SH-SY5Y (cell line): Measurements from ENCODE around the gene HYAL1.

Experiments used
- GATA2 ChIP-seq: IDR thresholded peaks from 2 replicates; pipeline ENCODE4 v1.6.1; 2011; ENCODE audit warnings: mild to moderate bottlenecking, low read depth, low read length
- GATA3 ChIP-seq: IDR thresholded peaks from 2 replicates; pipeline ENCODE4 v1.6.1; 2011; ENCODE audit warnings: low read depth, mild to moderate bottlenecking, low read length, moderate library complexity

Gene HYAL1

DNA sequence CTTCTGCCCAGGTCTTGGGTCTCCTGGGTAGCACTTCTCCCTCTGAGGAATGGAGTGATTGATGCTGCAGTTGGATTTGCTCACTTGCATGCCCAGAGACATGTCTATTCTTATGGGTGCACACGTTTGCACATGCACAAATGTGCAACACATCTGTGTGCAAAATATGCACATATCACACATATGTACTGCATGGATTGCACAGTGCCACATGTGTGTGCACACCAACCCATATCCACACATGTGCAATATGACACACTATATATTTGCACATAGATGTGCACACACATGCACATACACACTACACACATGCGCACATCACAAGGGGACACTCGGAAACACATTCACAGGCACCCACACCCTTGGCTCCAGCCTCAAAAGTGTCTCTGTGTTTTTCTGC lies 35.1 kb downstream of the HYAL1 start:
- TF ChIP-seq GATA2 (no peak), GATA3 (no peak)

DNA sequence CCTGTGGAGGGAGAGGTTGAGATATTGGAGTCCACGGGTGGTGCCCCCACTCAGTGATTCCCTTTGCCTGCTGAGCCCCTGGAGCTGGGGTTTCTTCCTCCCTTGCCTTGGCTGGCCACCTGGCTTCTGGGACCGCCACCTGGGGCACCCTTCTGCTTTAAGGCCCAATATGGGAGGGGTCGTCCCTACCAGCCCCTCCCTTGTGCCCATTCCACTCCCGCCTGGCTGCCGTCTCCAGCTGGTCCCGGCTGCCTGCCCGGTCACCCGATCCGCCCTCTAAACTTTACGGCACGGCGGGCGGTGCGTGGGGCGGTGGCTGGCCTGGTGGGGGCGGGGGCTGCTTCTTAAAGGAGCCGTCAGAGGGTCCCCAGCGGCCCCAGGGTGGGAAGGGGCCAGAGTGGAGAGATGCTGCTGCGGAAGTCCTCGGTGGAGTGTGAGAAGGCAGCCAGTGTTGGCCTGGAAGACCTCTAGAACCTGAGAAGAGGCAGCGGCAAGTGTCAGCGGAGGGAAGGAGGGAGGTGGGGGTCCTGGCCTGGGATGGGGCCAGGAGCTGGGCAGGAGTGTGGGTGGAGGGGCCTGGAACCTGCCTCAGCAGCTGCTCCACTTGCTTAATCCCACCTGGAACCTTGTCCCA lies 36.0 kb downstream of the HYAL1 start:
- no peak for TF ChIP-seq GATA2
- TF ChIP-seq GATA3 = no peak

DNA sequence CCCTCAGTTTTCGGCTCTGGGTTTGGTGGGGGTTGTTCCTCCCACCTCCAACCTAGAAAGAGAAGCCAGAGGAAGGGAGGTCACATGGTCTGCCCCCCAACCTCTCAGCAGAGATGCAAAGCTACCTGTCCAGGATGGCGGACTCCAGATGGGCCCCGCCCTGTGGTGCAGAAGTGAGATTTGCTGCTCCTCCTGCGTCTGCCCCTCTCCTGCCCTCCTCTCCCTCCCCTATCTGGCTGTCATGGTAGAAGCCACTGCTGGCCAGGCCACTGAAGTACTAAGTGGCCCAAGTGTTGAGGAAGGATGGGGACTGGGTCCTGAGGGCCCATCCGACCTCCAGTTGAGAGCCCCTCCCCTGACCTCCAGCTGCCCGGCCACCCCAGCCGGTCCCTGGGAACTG lies 36.5 kb downstream of the HYAL1 start:
- no peak for TF ChIP-seq GATA3
- TF ChIP-seq GATA2 = no peak

DNA sequence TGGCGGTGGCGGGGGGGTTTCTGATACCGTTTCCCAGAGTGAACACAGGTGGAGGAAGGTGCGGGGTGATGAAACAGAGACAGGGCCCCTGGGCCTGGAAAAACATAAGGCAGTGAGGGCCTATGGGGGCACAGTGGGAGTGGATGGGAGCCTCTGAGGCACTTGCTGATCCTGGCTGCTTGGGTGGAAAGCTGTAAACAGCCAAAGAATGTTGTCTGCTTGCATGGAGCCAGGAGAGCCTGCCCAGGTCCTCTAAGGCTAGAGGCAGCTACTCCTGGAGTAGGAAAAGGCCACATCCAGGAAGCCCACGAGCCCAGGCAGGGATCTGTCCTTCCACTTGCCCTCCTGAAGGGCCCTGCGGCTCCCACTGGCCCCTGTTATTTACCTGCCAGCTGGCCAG lies 37.4 kb downstream of the HYAL1 start:
- TF ChIP-seq GATA2 = no peak
- no peak for TF ChIP-seq GATA3

DNA sequence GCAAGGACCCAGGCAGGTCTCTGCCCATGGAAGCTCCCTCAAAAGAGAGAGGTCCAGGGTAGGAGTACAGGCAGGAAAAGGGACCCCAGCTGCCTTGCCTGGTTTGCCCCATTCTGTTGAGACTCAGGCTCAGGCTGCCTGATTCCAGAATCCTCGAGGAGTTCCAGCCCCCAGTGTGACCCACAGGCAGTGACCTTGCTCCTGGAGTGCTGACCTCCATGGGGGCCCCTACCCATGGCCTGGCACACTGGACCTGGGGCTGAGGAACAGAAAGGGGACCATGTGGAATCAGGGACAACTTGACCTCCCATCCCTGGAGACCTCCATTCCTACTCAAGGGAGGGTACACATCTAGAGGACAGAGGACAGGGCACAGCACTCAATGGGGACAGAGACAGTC lies 37.8 kb downstream of the HYAL1 start:
- TF ChIP-seq GATA3 = no peak
- no peak for TF ChIP-seq GATA2

DNA sequence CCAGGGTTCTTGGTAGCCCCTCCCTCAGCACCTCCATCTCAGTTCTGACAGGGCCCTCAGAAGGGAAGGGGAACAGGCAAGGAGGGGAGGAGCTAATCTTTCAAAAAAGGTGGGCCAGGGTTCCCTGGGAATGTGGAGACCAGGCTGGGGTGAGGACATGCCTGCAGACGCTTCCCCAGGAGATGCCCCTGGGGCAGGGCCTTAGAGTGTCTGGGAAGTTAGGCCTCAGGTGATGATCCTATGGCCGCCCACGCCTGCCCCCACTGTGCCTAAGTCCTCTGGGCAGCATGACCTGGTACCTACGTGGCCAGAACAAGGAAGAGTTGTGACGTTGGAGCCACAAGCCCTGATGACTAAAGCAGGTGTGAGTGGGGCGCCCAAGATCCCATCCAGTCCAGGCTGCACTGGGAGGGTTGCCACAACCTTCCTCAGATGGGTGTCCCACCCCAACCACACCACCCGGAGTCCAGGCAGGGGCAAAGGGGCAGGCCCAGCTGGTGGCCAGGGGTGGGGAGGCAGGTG lies 38.3 kb downstream of the HYAL1 start:
- no peak for TF ChIP-seq GATA2
- no peak for TF ChIP-seq GATA3

- no peak for TF ChIP-seq GATA2
- no peak for TF ChIP-seq GATA3
Observed at GRCh38 chr3:50264383-50264963, 38.9 kb downstream of the HYAL1 start.

GRCh38 chr3:50263478-50264382 lies 39.6 kb downstream of the HYAL1 start:
- TF ChIP-seq GATA3 (no peak), GATA2 (no peak)

DNA sequence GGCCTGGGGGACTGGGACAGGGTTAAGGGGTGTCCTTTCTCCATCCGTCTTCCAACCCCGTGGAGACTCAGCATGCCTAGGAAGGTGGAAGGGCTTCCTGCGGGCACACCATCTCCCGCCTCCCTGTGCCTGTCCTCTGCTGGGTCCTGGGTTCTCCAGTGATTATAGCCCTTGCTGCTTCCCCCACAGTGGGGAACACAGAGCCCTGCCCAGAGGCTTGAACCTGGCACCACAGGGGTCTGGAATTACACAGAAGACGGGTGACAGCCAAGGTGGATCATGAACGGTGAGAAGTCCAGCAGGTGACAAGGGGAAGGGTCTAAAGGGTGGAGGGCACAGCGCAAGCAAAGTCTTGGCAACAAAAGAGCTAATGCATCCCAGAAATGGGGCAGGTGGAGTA lies 40.6 kb downstream of the HYAL1 start:
- no peak for TF ChIP-seq GATA2
- no peak for TF ChIP-seq GATA3

- no peak for TF ChIP-seq GATA3
- no peak for TF ChIP-seq GATA2
Observed at GRCh38 chr3:50261505-50261904, 41.9 kb downstream of the HYAL1 start.

- no peak for TF ChIP-seq GATA3
- TF ChIP-seq GATA2 = no peak
Observed at GRCh38 chr3:50260942-50261441, 42.4 kb downstream of the HYAL1 start.

GRCh38 chr3:50260027-50260941 lies 43.1 kb downstream of the HYAL1 start:
- TF ChIP-seq GATA2 = no peak
- no peak for TF ChIP-seq GATA3

GRCh38 chr3:50259432-50260026 lies 43.8 kb downstream of the HYAL1 start:
- TF ChIP-seq GATA2 (no peak), GATA3 (no peak)

DNA sequence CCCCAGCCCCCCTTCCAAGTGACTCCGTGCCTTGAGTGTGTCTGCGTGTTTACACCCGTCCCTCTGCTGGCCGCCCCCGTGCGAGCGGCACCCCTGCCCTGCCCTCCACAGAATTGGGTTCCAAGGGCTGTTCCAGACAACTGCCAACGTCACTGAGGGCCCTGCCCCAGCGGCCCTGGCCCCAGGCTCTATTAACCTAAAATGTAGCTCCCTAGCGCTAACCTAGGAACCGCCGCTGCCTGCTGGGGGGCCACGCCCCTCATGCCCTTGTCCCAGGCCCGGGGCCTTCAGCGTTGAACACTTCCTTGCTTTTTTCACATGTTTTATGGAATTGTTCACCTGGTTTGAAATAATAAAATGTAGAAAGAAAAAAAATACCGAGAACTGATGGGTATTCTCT lies 44.4 kb downstream of the HYAL1 start:
- no peak for TF ChIP-seq GATA2
